Measurements from ENCODE around the gene NLRP6.

DNA sequence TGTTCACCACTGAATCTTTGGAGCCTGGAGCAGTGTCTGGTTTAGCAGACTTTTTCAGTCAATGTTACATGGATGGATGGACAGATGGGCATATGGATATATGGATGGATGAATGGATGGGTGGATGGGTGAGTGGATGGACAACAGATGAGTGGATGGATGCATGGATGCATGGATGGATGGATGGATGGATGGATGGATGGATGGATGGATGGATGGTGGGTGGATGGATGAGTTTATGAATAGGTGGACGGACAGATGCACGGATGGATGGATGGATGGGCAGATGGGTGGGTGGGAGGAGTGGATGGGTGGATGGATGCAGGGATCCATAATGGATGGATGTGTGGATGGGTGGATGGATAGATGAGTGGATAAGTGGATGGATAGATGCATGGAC is 22.4 kb upstream of the NLRP6 start:
- TF ChIP-seq, protein P1, sequence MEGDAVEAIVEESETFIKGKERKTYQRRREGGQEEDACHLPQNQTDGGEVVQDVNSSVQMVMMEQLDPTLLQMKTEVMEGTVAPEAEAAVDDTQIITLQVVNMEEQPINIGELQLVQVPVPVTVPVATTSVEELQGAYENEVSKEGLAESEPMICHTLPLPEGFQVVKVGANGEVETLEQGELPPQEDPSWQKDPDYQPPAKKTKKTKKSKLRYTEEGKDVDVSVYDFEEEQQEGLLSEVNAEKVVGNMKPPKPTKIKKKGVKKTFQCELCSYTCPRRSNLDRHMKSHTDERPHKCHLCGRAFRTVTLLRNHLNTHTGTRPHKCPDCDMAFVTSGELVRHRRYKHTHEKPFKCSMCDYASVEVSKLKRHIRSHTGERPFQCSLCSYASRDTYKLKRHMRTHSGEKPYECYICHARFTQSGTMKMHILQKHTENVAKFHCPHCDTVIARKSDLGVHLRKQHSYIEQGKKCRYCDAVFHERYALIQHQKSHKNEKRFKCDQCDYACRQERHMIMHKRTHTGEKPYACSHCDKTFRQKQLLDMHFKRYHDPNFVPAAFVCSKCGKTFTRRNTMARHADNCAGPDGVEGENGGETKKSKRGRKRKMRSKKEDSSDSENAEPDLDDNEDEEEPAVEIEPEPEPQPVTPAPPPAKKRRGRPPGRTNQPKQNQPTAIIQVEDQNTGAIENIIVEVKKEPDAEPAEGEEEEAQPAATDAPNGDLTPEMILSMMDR (IDR thresholded peaks at IDR 0.05): no peak
- no peak for TF ChIP-seq POLR2AphosphoS5 (IDR thresholded peaks at IDR 0.05)
- no peak for TF ChIP-seq POLR2A (IDR thresholded peaks at IDR 0.05)

All from suprapubic skin (tissue), 4 donors.